Measurements from ENCODE around the gene VASH2. TPM values are rescaled to one million over a fixed set of nuclear protein-coding genes. Genes with fewer than 3 reads are reported as not detected.
"Not testable (repeated sequence)": the region's sequence is repeated elsewhere in the genome, so short reads cannot be mapped to it uniquely, and the experiment has no call there.

The VASH2 gene
- total and polyA plus RNA-seq, 2 donors (not counting 1 experiment from before 2014, with no cell fraction given) = 0.06 TPM; not detected in 1

GRCh38 chr1:212902054-212902453 is 48.3 kb upstream of the VASH2 start:
- Mint-ChIP-seq H3K27me3 (no peaks in the 10 kb centered on the region), H3K4me3 (no peak overlapping the region), H3K4me1 (no peaks in the 10 kb centered on the region), H3K9me3 (ENCODE audit: insufficient read depth) (peaks cover 18% of the 10 kb centered on the region), H3K27ac (no peak overlapping the region)
- POLR2A ChIA-PET = no interaction called here
- CTCF ChIA-PET = no interaction called here
- no CpG with 5 or more reads among the region's 3 CpGs for WGBS (ENCODE audit: insufficient coverage)
- Histone ChIP-seq H3K9me3 (ENCODE audit: control extremely low read depth in 1 of 3, control insufficient read depth in 2 of 3, insufficient read depth in 1 of 3, low read length in 2 of 3) (peaks cover 5 to 25% (median 24%) of the 10 kb centered on the region in 3 donors), H3K36me3 (replicated peaks in 1 of 2; ENCODE audit: control extremely low read depth in 1 of 2, control insufficient read depth in 1 of 2, extremely low read depth in 1 of 2, insufficient read depth in 2 of 2, low read length in 1 of 2) (peaks cover 3 to 5% of the 10 kb centered on the region in 2 experiments), H3K4me3 (ENCODE audit: control extremely low read depth in 1 of 5, extremely low read depth in 1 of 5, insufficient read depth in 1 of 5, low read depth in 2 of 5, low read length in 4 of 5) (no peak overlapping the region), H3K27ac (ENCODE audit: low read length in 2 of 2) (no peak overlapping the region), H3K79me2 (ENCODE audit: control insufficient read depth, insufficient read depth, low read length) (no peaks in the 10 kb centered on the region), H3K27me3 (replicated peaks in 1 of 4; ENCODE audit: control extremely low read depth in 1 of 4, control insufficient read depth in 3 of 4, insufficient read depth in 4 of 4, low read length in 3 of 4) (no peaks in the 10 kb centered on the region), H3K9ac (ENCODE audit: low read length) (no peak overlapping the region), H2AFZ (ENCODE audit: insufficient read depth, low read depth, low read length, poor library complexity, severe bottlenecking) (no peak overlapping the region), H3K4me1 (ENCODE audit: control insufficient read depth in 2 of 2, insufficient read depth in 2 of 2, low read length in 2 of 2) (no peaks in the 10 kb centered on the region), H4K20me1 (ENCODE audit: control insufficient read depth, insufficient read depth, low read length, poor library complexity, severe bottlenecking) (no peaks in the 10 kb centered on the region), H3K4me2 (replicated peaks; ENCODE audit: low read depth, low read length, poor library complexity, severe bottlenecking) (no peak overlapping the region)
- no peak for TF ChIP-seq EZH2 (IDR thresholded peaks at IDR 0.05; ENCODE audit: borderline replicate concordance, insufficient read depth, low read depth, low read length, poor library complexity, severe bottlenecking)
- TF ChIP-seq, protein P1, sequence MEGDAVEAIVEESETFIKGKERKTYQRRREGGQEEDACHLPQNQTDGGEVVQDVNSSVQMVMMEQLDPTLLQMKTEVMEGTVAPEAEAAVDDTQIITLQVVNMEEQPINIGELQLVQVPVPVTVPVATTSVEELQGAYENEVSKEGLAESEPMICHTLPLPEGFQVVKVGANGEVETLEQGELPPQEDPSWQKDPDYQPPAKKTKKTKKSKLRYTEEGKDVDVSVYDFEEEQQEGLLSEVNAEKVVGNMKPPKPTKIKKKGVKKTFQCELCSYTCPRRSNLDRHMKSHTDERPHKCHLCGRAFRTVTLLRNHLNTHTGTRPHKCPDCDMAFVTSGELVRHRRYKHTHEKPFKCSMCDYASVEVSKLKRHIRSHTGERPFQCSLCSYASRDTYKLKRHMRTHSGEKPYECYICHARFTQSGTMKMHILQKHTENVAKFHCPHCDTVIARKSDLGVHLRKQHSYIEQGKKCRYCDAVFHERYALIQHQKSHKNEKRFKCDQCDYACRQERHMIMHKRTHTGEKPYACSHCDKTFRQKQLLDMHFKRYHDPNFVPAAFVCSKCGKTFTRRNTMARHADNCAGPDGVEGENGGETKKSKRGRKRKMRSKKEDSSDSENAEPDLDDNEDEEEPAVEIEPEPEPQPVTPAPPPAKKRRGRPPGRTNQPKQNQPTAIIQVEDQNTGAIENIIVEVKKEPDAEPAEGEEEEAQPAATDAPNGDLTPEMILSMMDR (IDR thresholded peaks at IDR 0.05) = no peak
- intact Hi-C loops (cut with micrococcal nuclease) = no loop called here
- DNase-seq (no peak), ATAC-seq (ENCODE audit: low read depth) (no peak)

GRCh38 chr1:212903664-212904063 is 46.7 kb upstream of the VASH2 start:
- Histone ChIP-seq H2AFZ (ENCODE audit: insufficient read depth, low read depth, low read length, poor library complexity, severe bottlenecking) (no peak overlapping the region), H3K9ac (ENCODE audit: low read length) (no peak overlapping the region), H3K36me3 (replicated peaks in 1 of 2; ENCODE audit: control extremely low read depth in 1 of 2, control insufficient read depth in 1 of 2, extremely low read depth in 1 of 2, insufficient read depth in 2 of 2, low read length in 1 of 2) (peaks cover 0 to 5% of the 10 kb centered on the region in 2 experiments), H3K79me2 (ENCODE audit: control insufficient read depth, insufficient read depth, low read length) (no peaks in the 10 kb centered on the region), H4K20me1 (ENCODE audit: control insufficient read depth, insufficient read depth, low read length, poor library complexity, severe bottlenecking) (no peaks in the 10 kb centered on the region), H3K4me3 (ENCODE audit: control extremely low read depth in 1 of 5, extremely low read depth in 1 of 5, insufficient read depth in 1 of 5, low read depth in 2 of 5, low read length in 4 of 5) (no peak overlapping the region), H3K9me3 (ENCODE audit: control extremely low read depth in 1 of 3, control insufficient read depth in 2 of 3, insufficient read depth in 1 of 3, low read length in 2 of 3) (peaks cover 5 to 25% (median 24%) of the 10 kb centered on the region in 3 donors), H3K27ac (ENCODE audit: low read length in 2 of 2) (no peak overlapping the region), H3K27me3 (replicated peaks in 1 of 4; ENCODE audit: control extremely low read depth in 1 of 4, control insufficient read depth in 3 of 4, insufficient read depth in 4 of 4, low read length in 3 of 4) (no peaks in the 10 kb centered on the region), H3K4me2 (replicated peaks; ENCODE audit: low read depth, low read length, poor library complexity, severe bottlenecking) (no peak overlapping the region), H3K4me1 (ENCODE audit: control insufficient read depth in 2 of 2, insufficient read depth in 2 of 2, low read length in 2 of 2) (no peaks in the 10 kb centered on the region)
- Mint-ChIP-seq H3K27me3 (no peaks in the 10 kb centered on the region), H3K4me1 (no peaks in the 10 kb centered on the region), H3K4me3 (no peak overlapping the region), H3K9me3 (ENCODE audit: insufficient read depth) (peaks cover 18% of the 10 kb centered on the region), H3K27ac (no peak overlapping the region)
- ATAC-seq (ENCODE audit: low read depth) (no peak), DNase-seq (no peak)
- no CpG with 5 or more reads among the region's 1 CpG for WGBS (ENCODE audit: insufficient coverage)
- no peak for TF ChIP-seq EZH2 (IDR thresholded peaks at IDR 0.05; ENCODE audit: borderline replicate concordance, insufficient read depth, low read depth, low read length, poor library complexity, severe bottlenecking)
- intact Hi-C loops (cut with micrococcal nuclease) = no loop called here
- ChIA-PET POLR2A (no interaction called here), CTCF (no interaction called here)

DNA sequence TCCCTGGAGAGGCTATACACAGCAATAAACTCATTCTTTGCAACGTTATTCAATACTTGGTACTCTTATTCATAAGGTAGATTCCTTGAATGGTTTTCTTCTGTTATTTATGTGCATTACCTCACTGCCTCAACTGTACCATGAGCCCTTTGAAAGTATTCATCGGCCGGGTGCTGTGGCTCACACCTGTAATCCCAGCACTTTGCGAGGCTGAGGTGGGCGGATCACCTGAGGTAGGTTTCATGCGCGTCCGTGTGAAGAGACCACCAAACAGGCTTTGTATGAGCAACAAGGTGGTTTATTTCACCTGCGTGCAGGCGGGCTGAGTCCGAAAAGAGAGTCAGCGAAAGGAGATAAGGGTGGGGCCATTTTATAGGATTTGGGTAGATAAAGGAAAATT is 42.3 kb upstream of the VASH2 start:
- H3K4me1 ChIP-seq (ENCODE audit: control insufficient read depth in 2 of 2, insufficient read depth in 2 of 2, low read length in 2 of 2); H3K4me3 ChIP-seq (ENCODE audit: control extremely low read depth in 1 of 5, extremely low read depth in 1 of 5, insufficient read depth in 1 of 5, low read depth in 2 of 5, low read length in 4 of 5); H3K4me2 ChIP-seq (replicated peaks; ENCODE audit: low read depth, low read length, poor library complexity, severe bottlenecking); DNase-seq; H3K27me3 ChIP-seq (replicated peaks in 1 of 4; ENCODE audit: control extremely low read depth in 1 of 4, control insufficient read depth in 3 of 4, insufficient read depth in 4 of 4, low read length in 3 of 4); intact Hi-C loops (cut with micrococcal nuclease); H3K36me3 ChIP-seq (replicated peaks in 1 of 2; ENCODE audit: control extremely low read depth in 1 of 2, control insufficient read depth in 1 of 2, extremely low read depth in 1 of 2, insufficient read depth in 2 of 2, low read length in 1 of 2); H3K79me2 ChIP-seq (ENCODE audit: control insufficient read depth, insufficient read depth, low read length); H3K27me3 Mint-ChIP-seq; H3K9ac ChIP-seq (ENCODE audit: low read length); H2AFZ ChIP-seq (ENCODE audit: insufficient read depth, low read depth, low read length, poor library complexity, severe bottlenecking); H3K9me3 Mint-ChIP-seq (ENCODE audit: insufficient read depth); H4K20me1 ChIP-seq (ENCODE audit: control insufficient read depth, insufficient read depth, low read length, poor library complexity, severe bottlenecking); H3K9me3 ChIP-seq (ENCODE audit: control extremely low read depth in 1 of 3, control insufficient read depth in 2 of 3, insufficient read depth in 1 of 3, low read length in 2 of 3); H3K4me3 Mint-ChIP-seq; CTCF ChIA-PET; ATAC-seq (ENCODE audit: low read depth); H3K4me1 Mint-ChIP-seq; H3K27ac ChIP-seq (ENCODE audit: low read length in 2 of 2); POLR2A ChIA-PET; H3K27ac Mint-ChIP-seq: not testable (repeated sequence)
- 95% methylated on average over 9 of the region's 12 CpGs for WGBS (ENCODE audit: insufficient coverage)

Data from B cell (primary cell).